ENCODE data around the gene PGAP3. TPM values are rescaled to one million over a fixed set of nuclear protein-coding genes. Genes with fewer than 3 reads are reported as not detected.

The PGAP3 gene
- total RNA-seq, 1 experiment from 2014 or later = 5.9 TPM

DNA sequence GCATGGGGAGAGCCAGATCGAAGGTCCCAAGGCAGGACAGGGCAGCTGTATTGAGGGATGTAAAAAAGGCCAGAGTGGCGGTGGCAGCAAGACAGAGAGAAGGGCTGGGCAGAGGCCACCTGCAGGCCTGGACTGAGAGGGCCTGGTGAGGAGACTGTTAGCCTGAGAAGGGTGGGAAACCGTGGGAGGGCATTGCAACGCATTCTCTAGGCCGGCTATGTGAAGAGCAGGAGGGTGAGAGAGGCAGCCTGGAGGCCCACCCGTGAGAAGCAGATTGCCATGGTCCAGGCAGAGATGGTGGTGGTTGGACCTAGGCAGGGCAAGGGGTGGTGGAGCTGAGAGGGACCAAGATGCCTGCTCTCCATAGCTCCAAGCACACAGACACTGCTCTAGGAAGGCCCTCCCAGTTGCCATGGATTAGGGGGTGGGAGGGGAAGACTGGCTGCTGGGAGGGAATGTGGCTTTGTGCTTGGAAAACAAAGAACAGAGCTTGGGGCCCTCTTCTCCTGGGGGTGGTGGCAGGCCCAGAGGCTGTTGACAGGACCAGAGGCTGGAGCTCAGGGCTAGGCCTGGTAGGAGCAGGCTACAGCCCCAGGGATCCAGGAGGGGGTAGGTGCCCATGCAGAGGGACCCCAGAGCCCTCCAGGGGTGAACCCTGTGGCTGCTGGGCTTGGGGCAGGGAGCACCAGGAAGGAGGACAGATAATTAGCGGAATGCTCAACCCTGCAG, 35.1 kb downstream of the PGAP3 start:
- H4K20me1 ChIP-seq (ENCODE audit: low read length) = no peaks in the 10 kb centered on the region
- ChIA-PET POLR2A (ENCODE audit: unreplicated experiment) (no interaction called here), CTCF (interaction anchor here (0.7 kb wide), 1 partner anchor 29 kb away, joined by 3 read pairs; no protein-coding TSS in a partner anchor)
- H3K36me3 ChIP-seq (ENCODE audit: low read depth, low read length) = no peaks in the 10 kb centered on the region
- no TSS peak for BruUV-seq (replicated peaks)
- H3K4me3 ChIP-seq (ENCODE audit: low read length) = no peak overlapping the region
- ATAC-seq = no peak
- no peaks in the 10 kb centered on the region for H3F3A ChIP-seq (ENCODE audit: low read length, unreplicated experiment)
- H3K4me1 ChIP-seq (ENCODE audit: insufficient read depth, low read length) = no peaks in the 10 kb centered on the region
- no peak for DNase-seq
- H3K4me2 ChIP-seq (ENCODE audit: low read length) = no peak overlapping the region
- no peaks in the 10 kb centered on the region for H3K79me2 ChIP-seq (ENCODE audit: low read length)
- no peak overlapping the region for H2AFZ ChIP-seq (ENCODE audit: low read length)
- no peak overlapping the region for H3K27ac ChIP-seq (ENCODE audit: low read length)
- no peak overlapping the region for H3K9ac ChIP-seq (ENCODE audit: low read length)
- intact Hi-C loops (cut with micrococcal nuclease) = no loop called here
- no peaks in the 10 kb centered on the region for H3K27me3 ChIP-seq (ENCODE audit: low read length)
- H3K9me3 ChIP-seq (ENCODE audit: low read length) = no peaks in the 10 kb centered on the region
- no peaks in the 10 kb centered on the region for H3K9me2 ChIP-seq (replicated peaks; ENCODE audit: low read length)
- no peak for TF ChIP-seq CTCF (conservative IDR thresholded peaks at IDR 0.05; ENCODE audit: low read depth, low read length)
- TF ChIP-seq EZH2 (IDR thresholded peaks at IDR 0.05; ENCODE audit: low read length, unreplicated experiment) = no peak
- no peak for TF ChIP-seq EZH2phosphoT487 (IDR thresholded peaks at IDR 0.05; ENCODE audit: borderline replicate concordance, low read length)

DNA sequence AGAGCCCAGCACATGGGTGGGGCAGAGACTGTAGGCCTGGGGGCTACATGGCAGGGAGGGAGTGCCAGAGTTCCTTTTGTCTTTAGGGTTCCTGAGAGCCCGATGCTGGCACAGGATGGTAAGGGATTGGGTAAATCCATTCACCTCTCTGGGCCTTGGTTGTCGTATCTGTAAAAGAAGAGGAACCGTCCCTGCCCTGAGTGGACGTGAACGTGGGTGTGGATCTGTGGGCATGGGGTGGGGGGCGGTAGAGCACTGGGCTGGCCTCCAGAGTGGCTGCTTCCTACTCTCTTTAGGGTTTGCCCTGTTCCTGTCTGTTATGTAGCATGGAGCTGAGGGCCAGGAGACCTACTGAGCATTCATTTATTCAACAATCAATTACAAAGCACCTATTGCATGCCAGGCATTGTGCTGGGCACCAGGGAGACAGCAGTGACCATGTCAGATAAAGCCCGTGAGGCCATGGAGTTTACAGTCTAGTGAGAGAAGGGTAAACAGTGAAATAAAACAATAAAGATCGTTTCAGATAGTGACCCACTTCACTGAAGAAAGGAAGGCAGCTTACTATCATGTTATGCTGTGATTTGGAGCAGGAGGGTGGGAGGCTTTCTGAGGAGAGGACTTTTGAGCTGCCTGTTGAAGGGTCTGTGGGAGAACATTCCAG, 35.8 kb downstream of the PGAP3 start:
- H3K27ac ChIP-seq (ENCODE audit: low read length) = no peak overlapping the region
- H3K4me2 ChIP-seq (ENCODE audit: low read length) = no peak overlapping the region
- no peaks in the 10 kb centered on the region for H3K27me3 ChIP-seq (ENCODE audit: low read length)
- H3K36me3 ChIP-seq (ENCODE audit: low read depth, low read length) = no peaks in the 10 kb centered on the region
- ATAC-seq (no peak; the same call in 1 of the 2 replicates), DNase-seq (no peak)
- H3F3A ChIP-seq (ENCODE audit: low read length, unreplicated experiment) = no peaks in the 10 kb centered on the region
- H3K4me3 ChIP-seq (ENCODE audit: low read length) = no peak overlapping the region
- ChIA-PET POLR2A (ENCODE audit: unreplicated experiment) (no interaction called here), CTCF (interaction anchor here (0.7 to 0.9 kb wide), 2 partner anchors 9 to 28 kb away, joined by 3 to 4 read pairs; no protein-coding TSS in a partner anchor)
- intact Hi-C loops (cut with micrococcal nuclease) = no loop called here
- no peak overlapping the region for H3K9ac ChIP-seq (ENCODE audit: low read length)
- no TSS peak for BruUV-seq (replicated peaks)
- H3K9me2 ChIP-seq (replicated peaks; ENCODE audit: low read length) = no peaks in the 10 kb centered on the region
- H2AFZ ChIP-seq (ENCODE audit: low read length) = no peak overlapping the region
- TF ChIP-seq EZH2 (IDR thresholded peaks at IDR 0.05; ENCODE audit: low read length, unreplicated experiment) (no peak), EZH2phosphoT487 (IDR thresholded peaks at IDR 0.05; ENCODE audit: borderline replicate concordance, low read length) (no peak), CTCF (conservative IDR thresholded peaks at IDR 0.05; ENCODE audit: low read depth, low read length) (no peak)
- no peaks in the 10 kb centered on the region for H3K9me3 ChIP-seq (ENCODE audit: low read length)
- no peaks in the 10 kb centered on the region for H4K20me1 ChIP-seq (ENCODE audit: low read length)
- no peaks in the 10 kb centered on the region for H3K4me1 ChIP-seq (ENCODE audit: insufficient read depth, low read length)
- no peaks in the 10 kb centered on the region for H3K79me2 ChIP-seq (ENCODE audit: low read length)

DNA sequence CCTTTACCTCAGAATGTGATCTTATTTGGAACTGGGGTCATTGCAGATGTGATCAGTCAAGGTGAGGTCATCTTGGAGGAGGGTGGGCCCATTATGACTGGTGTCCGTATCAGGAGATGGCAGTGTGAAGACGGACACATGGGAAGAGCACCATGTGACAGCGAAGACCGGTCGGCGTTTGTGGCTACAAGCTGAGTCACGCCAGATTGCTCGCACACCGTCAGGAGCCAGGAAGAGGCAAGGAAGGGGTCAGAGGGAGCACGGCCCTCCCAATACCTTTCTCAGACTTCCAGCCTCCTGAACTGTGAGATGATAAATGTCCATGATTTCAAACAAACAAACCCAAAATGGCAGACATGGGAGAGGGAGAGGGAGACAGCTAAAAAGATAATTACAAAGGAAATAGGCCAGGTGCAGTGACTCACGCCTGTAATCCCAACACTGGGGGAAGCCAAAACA, 37.7 kb downstream of the PGAP3 start:
- POLR2A ChIA-PET (ENCODE audit: unreplicated experiment) = interaction anchor here (0.6 kb wide), 1 partner anchor 189 kb away, joined by 3 read pairs; the partner anchor contains the start of gene CDK12
- no peak for TF ChIP-seq EZH2phosphoT487 (IDR thresholded peaks at IDR 0.05; ENCODE audit: borderline replicate concordance, low read length)
- TF ChIP-seq CTCF (conservative IDR thresholded peaks at IDR 0.05; ENCODE audit: low read depth, low read length) = no peak
- TF ChIP-seq EZH2 (IDR thresholded peaks at IDR 0.05; ENCODE audit: low read length, unreplicated experiment) = no peak
- BruUV-seq (replicated peaks) = no TSS peak

More for the DNA sequence above, 37.7 kb downstream of the PGAP3 start:
- intact Hi-C loops (cut with micrococcal nuclease) = no loop called here
- H3K27ac ChIP-seq (ENCODE audit: low read length) = no peak overlapping the region
- H3K9me2 ChIP-seq (replicated peaks; ENCODE audit: low read length) = no peaks in the 10 kb centered on the region
- no peak overlapping the region for H3K9ac ChIP-seq (ENCODE audit: low read length)
- CTCF ChIA-PET = no interaction called here
- H4K20me1 ChIP-seq (ENCODE audit: low read length) = no peaks in the 10 kb centered on the region
- H3K79me2 ChIP-seq (ENCODE audit: low read length) = no peaks in the 10 kb centered on the region
- no peak overlapping the region for H2AFZ ChIP-seq (ENCODE audit: low read length)
- H3K4me2 ChIP-seq (ENCODE audit: low read length) = no peak overlapping the region
- no peaks in the 10 kb centered on the region for H3K9me3 ChIP-seq (ENCODE audit: low read length)
- no peak for DNase-seq
- no peak for ATAC-seq
- no peaks in the 10 kb centered on the region for H3F3A ChIP-seq (ENCODE audit: low read length, unreplicated experiment)
- H3K27me3 ChIP-seq (ENCODE audit: low read length) = no peaks in the 10 kb centered on the region
- H3K36me3 ChIP-seq (ENCODE audit: low read depth, low read length) = no peaks in the 10 kb centered on the region
- H3K4me1 ChIP-seq (ENCODE audit: insufficient read depth, low read length) = no peaks in the 10 kb centered on the region
- no peak overlapping the region for H3K4me3 ChIP-seq (ENCODE audit: low read length)

All from PC-3 (cell line).